ENCODE results near the gene DPP4. TPM values are rescaled to one million over a fixed set of nuclear protein-coding genes. Genes with fewer than 3 reads are reported as not detected.

The DPP4 gene
- total RNA-seq, 1 experiment from 2014 or later, result 0.80 TPM

GRCh38 chr2:162038725-162039124 lies 35.3 kb downstream of the DPP4 start:
- ChIA-PET POLR2A (ENCODE audit: low non-redundant PET) (no interaction called here), CTCF (no interaction called here)
- H3K9me3 ChIP-seq (ENCODE audit: low read depth, low read length, poor library complexity, severe bottlenecking), result no peaks in the 10 kb centered on the region
- intact Hi-C loops (cut with micrococcal nuclease; ENCODE audit: unreplicated experiment), result no loop called here
- no peak overlapping the region for H3K27ac ChIP-seq (ENCODE audit: low read depth, low read length, poor library complexity, severe bottlenecking)
- TF ChIP-seq EZH2 (IDR thresholded peaks at IDR 0.05; ENCODE audit: borderline replicate concordance, low read depth, low read length, poor library complexity, severe bottlenecking), result no peak
- TF ChIP-seq CTCF (conservative IDR thresholded peaks at IDR 0.05; ENCODE audit: low read depth, low read length), result no peak
- BruUV-seq (replicated peaks), result no TSS peak
- no peaks in the 10 kb centered on the region for H3K4me1 ChIP-seq (ENCODE audit: insufficient read depth, low read length, poor library complexity, severe bottlenecking)
- H3K4me3 ChIP-seq (ENCODE audit: low read depth, low read length, poor library complexity, severe bottlenecking), result no peak overlapping the region
- H3K27me3 ChIP-seq (replicated peaks; ENCODE audit: insufficient read depth, low read depth, low read length, poor library complexity), result no peaks in the 10 kb centered on the region
- DNase-seq (ENCODE audit: low spot score), result no peak
- H3K36me3 ChIP-seq (ENCODE audit: insufficient read depth, low read length, poor library complexity, severe bottlenecking), result no peaks in the 10 kb centered on the region

DNA sequence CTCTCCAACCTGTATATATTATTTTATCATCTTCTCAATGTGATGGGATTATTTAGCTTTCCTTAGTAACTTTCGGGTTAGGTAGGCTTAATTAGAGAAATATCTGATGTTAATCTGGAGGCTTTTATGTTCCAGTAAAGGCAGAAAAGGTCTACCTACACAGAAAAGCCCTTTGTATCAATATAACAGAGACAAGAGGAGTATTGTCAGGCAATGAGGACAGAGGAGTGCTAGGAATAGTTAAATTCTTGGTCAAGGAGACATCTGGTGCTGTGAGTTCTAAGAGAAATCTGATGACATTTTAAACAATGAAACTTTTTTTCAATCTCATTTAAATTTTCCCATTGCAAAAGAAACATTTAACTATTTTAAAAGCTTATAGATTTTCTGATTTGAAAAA lies 36.1 kb downstream of the DPP4 start:
- Histone ChIP-seq H3K27me3 (replicated peaks; ENCODE audit: insufficient read depth, low read depth, low read length, poor library complexity) (no peaks in the 10 kb centered on the region), H3K36me3 (ENCODE audit: insufficient read depth, low read length, poor library complexity, severe bottlenecking) (no peaks in the 10 kb centered on the region), H3K4me1 (ENCODE audit: insufficient read depth, low read length, poor library complexity, severe bottlenecking) (no peaks in the 10 kb centered on the region), H3K27ac (ENCODE audit: low read depth, low read length, poor library complexity, severe bottlenecking) (no peak overlapping the region), H3K9me3 (ENCODE audit: low read depth, low read length, poor library complexity, severe bottlenecking) (no peaks in the 10 kb centered on the region), H3K4me3 (ENCODE audit: low read depth, low read length, poor library complexity, severe bottlenecking) (no peak overlapping the region)
- no TSS peak for BruUV-seq (replicated peaks)
- ChIA-PET CTCF (no interaction called here), POLR2A (ENCODE audit: low non-redundant PET) (no interaction called here)
- TF ChIP-seq EZH2 (IDR thresholded peaks at IDR 0.05; ENCODE audit: borderline replicate concordance, low read depth, low read length, poor library complexity, severe bottlenecking), result no peak
- TF ChIP-seq CTCF (conservative IDR thresholded peaks at IDR 0.05; ENCODE audit: low read depth, low read length), result no peak
- intact Hi-C loops (cut with micrococcal nuclease; ENCODE audit: unreplicated experiment), result no loop called here
- no peak for DNase-seq (ENCODE audit: low spot score)

DNA sequence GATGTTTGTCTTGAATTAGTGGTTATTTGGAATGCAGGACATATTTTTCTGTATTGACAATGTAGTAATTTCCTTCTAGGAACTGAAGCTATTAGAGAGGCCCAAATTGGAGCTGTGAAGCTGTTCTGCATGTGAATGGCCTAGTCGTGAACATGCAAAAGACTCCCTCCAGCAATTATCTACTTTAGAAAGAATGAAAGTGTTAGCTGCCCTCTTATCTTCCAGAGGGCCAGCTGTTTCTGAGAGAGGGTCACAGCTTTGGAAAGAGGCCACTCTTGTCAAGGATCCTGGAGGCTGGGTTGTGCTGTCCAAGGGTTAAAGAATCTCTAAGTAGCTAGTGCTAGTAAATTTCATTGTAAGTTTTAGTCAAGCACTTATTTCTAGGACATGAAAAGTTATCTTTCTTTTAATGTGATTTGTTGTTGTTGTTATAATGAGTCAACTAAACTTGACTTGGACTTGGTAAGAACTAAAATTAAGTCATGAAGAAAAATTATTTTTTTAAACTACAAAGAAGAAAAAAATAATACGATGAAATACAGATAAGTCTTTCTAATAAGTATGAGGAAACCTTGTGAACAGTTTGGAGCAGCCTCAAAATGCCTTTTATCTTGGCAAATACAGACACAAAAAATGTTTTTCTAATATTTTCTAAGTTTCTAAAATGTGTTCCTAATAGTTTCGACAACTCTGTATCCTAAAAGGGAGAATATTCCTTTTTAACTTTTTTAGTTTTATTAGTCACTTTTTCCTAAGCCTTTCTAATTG lies 36.8 kb downstream of the DPP4 start:
- DNase-seq (ENCODE audit: low spot score), result no peak
- intact Hi-C loops (cut with micrococcal nuclease; ENCODE audit: unreplicated experiment), result no loop called here
- Histone ChIP-seq H3K27ac (ENCODE audit: low read depth, low read length, poor library complexity, severe bottlenecking) (no peak overlapping the region), H3K4me1 (ENCODE audit: insufficient read depth, low read length, poor library complexity, severe bottlenecking) (no peaks in the 10 kb centered on the region), H3K36me3 (ENCODE audit: insufficient read depth, low read length, poor library complexity, severe bottlenecking) (no peaks in the 10 kb centered on the region), H3K27me3 (replicated peaks; ENCODE audit: insufficient read depth, low read depth, low read length, poor library complexity) (no peaks in the 10 kb centered on the region), H3K9me3 (ENCODE audit: low read depth, low read length, poor library complexity, severe bottlenecking) (no peaks in the 10 kb centered on the region), H3K4me3 (ENCODE audit: low read depth, low read length, poor library complexity, severe bottlenecking) (no peak overlapping the region)
- ChIA-PET POLR2A (ENCODE audit: low non-redundant PET) (no interaction called here), CTCF (no interaction called here)
- no TSS peak for BruUV-seq (replicated peaks)
- no peak for TF ChIP-seq EZH2 (IDR thresholded peaks at IDR 0.05; ENCODE audit: borderline replicate concordance, low read depth, low read length, poor library complexity, severe bottlenecking)
- TF ChIP-seq CTCF (conservative IDR thresholded peaks at IDR 0.05; ENCODE audit: low read depth, low read length), result no peak

Measured in A673 (cell line).